Natural killer cell (primary cell): ENCODE data around the gene RAB20. TPM values are rescaled to one million over a fixed set of nuclear protein-coding genes. Genes with fewer than 3 reads are reported as not detected.
"Not testable (repeated sequence)": the region's sequence is repeated elsewhere in the genome, so short reads cannot be mapped to it uniquely, and the experiment has no call there.

ENCODE experiments used
- ATAC-seq, 3 donors: fragments of 150-1000 bp in 2 of 3; fragments of 200-7000 bp in 1 of 3; cut with Tn5 transposase; 1 replicate in 1 of 3; 2 replicates in 2 of 3; pipeline ENCODE4 v1.10.0; 2021; ENCODE audit warnings: mild to moderate bottlenecking in 2 of 3, moderate library complexity in 2 of 3
- DNase-seq, 2 donors: peaks; one replicate each; pipeline versions ENCODE4 v3.0.0 to v3.0.0-alpha.2; 2013 to 2021; ENCODE audit warnings: mixed read lengths in 1 of 2
- H3K27ac ChIP-seq: one replicate; pipeline ENCODE4 v1.5.1; 2013; ENCODE audit warnings: mild to moderate bottlenecking, low read length
- H3K27me3 ChIP-seq: one replicate; pipeline ENCODE4 v1.6.1; 2013; ENCODE audit warnings: low read length; ENCODE audit not compliant: control insufficient read depth, insufficient read depth
- H3K36me3 ChIP-seq: one replicate; pipeline ENCODE4 v1.6.1; 2013; ENCODE audit warnings: low read length; ENCODE audit not compliant: control insufficient read depth, insufficient read depth
- H3K4me1 ChIP-seq: one replicate; pipeline ENCODE4 v1.6.1; 2013; ENCODE audit warnings: low read length; ENCODE audit not compliant: control insufficient read depth, insufficient read depth
- H3K4me3 ChIP-seq: one replicate; pipeline ENCODE4 v1.5.1; 2013; ENCODE audit warnings: low read length
- H3K9me3 ChIP-seq: one replicate; pipeline ENCODE4 v1.6.1; 2013; ENCODE audit warnings: low read length; ENCODE audit not compliant: control insufficient read depth, insufficient read depth
- H3K27ac Mint-ChIP-seq, 2 donors: one replicate each; pipeline ENCODE4 v1.8.0; 2022; ENCODE audit warnings: mild to moderate bottlenecking in 2 of 2, mixed read lengths in 2 of 2, moderate library complexity in 1 of 2
- H3K27me3 Mint-ChIP-seq, 2 donors: one replicate each; pipeline ENCODE4 v1.8.0; 2022; ENCODE audit warnings: low read depth in 2 of 2, mixed read lengths in 2 of 2
- H3K36me3 Mint-ChIP-seq: one replicate; pipeline ENCODE4 v1.8.0; 2022; ENCODE audit warnings: mixed read lengths
- H3K4me1 Mint-ChIP-seq, 2 donors: one replicate each; pipeline ENCODE4 v1.8.0; 2022; ENCODE audit warnings: mixed read lengths in 2 of 2
- H3K4me3 Mint-ChIP-seq: one replicate; pipeline ENCODE4 v1.8.0; 2022; ENCODE audit warnings: mild to moderate bottlenecking, moderate library complexity, mixed read lengths
- H3K9me3 Mint-ChIP-seq, 2 donors: one replicate each; pipeline ENCODE4 v1.8.0; 2022; ENCODE audit warnings: mixed read lengths in 2 of 2
- WGBS: methylation state at CpG from one replicate; pipeline ENCODE4 v1.1.7; 2013; ENCODE audit warnings: missing lambda C conversion rate; ENCODE audit not compliant: insufficient coverage; 5-methylcytosine and 5-hydroxymethylcytosine counted together
- intact Hi-C: fragments of 100-400 bp; cut with micrococcal nuclease; formaldehyde crosslinking; loops from one replicate; pipeline ENCODE4 v1.14.2; 2022
- total RNA-seq, 4 donors: library from RNA; stranded (reverse); fragments of 120-200 nt in 1 of 4; gene quantifications; one replicate each; pipeline versions ENCODE4 v1.2.3 to v1.2.4, GENCODE V29; 2013 to 2022
- TF ChIP-seq, protein P1 (sequence below): fragments of 200-600 bp; IDR thresholded peaks from one replicate; pipeline ENCODE4 v1.8.0; 2022; ENCODE audit warnings: antibody characterized with exemption

The RAB20 gene
- total RNA-seq, 3 donors from 2014 or later (not counting 1 experiment from before 2014, with no cell fraction given), result 1.0 to 3.3 (median 1.2) TPM

DNA sequence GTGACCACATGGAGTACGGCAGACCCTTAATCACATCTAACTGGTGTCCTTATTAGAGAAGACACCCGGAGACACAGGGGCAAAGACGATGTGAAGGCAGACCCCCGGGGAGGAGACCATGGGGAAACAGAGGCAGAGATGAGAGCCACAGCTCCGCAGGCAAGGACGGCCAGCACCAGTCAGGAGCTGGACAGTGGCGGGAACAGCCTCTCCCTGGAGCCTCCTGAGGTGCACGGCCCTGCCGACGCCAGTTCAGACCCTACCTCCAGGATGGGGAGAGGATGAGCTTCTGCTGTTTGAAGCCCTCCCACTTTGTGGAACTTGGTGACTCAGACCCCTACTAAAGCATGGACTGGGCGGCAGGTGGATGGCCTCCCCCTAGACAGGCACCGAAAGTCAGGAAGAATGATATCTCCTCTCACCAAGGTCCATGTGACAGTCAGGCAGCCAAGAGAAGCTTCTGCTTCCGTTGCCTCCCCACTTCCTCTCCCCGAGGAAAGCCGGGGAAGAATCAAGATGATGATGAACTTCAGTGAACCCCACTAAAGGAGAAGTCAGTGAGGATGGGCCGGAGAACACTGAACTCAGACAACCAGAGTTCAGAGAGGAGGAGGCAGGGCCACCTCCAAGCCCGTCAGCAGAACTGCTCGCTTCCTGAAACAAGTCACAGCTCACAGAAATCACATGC, 25.4 kb downstream of the RAB20 start:
- ATAC-seq (peak; percentile 42 to 76 (median 46)), DNase-seq (no peak)
- TF ChIP-seq, protein P1, sequence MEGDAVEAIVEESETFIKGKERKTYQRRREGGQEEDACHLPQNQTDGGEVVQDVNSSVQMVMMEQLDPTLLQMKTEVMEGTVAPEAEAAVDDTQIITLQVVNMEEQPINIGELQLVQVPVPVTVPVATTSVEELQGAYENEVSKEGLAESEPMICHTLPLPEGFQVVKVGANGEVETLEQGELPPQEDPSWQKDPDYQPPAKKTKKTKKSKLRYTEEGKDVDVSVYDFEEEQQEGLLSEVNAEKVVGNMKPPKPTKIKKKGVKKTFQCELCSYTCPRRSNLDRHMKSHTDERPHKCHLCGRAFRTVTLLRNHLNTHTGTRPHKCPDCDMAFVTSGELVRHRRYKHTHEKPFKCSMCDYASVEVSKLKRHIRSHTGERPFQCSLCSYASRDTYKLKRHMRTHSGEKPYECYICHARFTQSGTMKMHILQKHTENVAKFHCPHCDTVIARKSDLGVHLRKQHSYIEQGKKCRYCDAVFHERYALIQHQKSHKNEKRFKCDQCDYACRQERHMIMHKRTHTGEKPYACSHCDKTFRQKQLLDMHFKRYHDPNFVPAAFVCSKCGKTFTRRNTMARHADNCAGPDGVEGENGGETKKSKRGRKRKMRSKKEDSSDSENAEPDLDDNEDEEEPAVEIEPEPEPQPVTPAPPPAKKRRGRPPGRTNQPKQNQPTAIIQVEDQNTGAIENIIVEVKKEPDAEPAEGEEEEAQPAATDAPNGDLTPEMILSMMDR, result no peak
- Histone ChIP-seq H3K9me3 (no peaks in the 10 kb centered on the region), H3K27ac (no peak overlapping the region), H3K27me3 (no peaks in the 10 kb centered on the region), H3K4me1 (peaks cover 16% of the 10 kb centered on the region), H3K4me3 (no peak overlapping the region), H3K36me3 (no peaks in the 10 kb centered on the region)
- Mint-ChIP-seq H3K27me3 (no peaks in the 10 kb centered on the region), H3K4me3 (no peak overlapping the region), H3K36me3 (no peaks in the 10 kb centered on the region), H3K4me1 (no peaks in the 10 kb centered on the region), H3K9me3 (no peaks in the 10 kb centered on the region), H3K27ac (no peak overlapping the region)
- intact Hi-C loops, result no loop called here
- WGBS, result 61% methylated on average over 16 of the region's 18 CpGs

DNA sequence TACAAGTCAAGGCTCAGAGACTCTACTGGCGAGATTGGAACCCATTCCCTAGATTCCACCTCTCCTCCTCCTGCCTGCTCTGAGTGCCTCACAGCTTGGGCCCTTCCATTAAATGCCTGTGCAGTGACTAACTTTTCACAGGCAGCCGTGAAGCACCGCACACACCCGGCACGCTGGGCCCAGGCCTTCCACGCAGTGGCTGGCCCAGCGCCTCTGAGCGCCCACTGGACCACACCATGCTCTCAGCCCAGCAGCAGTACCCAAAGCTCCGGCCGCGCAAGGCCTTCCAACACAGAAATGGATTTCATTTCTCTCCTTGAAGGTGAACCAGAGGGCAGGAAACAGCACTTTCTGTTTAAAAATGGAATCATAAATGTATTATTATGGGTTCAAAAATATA, 26.0 kb downstream of the RAB20 start:
- H3K4me3 Mint-ChIP-seq, result no peak overlapping the region
- no peaks in the 10 kb centered on the region for H3K4me1 Mint-ChIP-seq
- Histone ChIP-seq H3K27ac (no peak overlapping the region), H3K27me3 (no peaks in the 10 kb centered on the region), H3K36me3 (no peaks in the 10 kb centered on the region), H3K4me3 (no peak overlapping the region), H3K9me3 (no peaks in the 10 kb centered on the region), H3K4me1 (peaks cover 16% of the 10 kb centered on the region)
- no peak overlapping the region for H3K27ac Mint-ChIP-seq
- ATAC-seq (no peak), DNase-seq (no peak)
- TF ChIP-seq, protein P1, result no peak
- 93% methylated on average over 11 of the region's 11 CpGs for WGBS
- H3K27me3 Mint-ChIP-seq, result no peaks in the 10 kb centered on the region
- intact Hi-C loops, result no loop called here
- H3K9me3 Mint-ChIP-seq, result no peaks in the 10 kb centered on the region
- H3K36me3 Mint-ChIP-seq, result no peaks in the 10 kb centered on the region

DNA sequence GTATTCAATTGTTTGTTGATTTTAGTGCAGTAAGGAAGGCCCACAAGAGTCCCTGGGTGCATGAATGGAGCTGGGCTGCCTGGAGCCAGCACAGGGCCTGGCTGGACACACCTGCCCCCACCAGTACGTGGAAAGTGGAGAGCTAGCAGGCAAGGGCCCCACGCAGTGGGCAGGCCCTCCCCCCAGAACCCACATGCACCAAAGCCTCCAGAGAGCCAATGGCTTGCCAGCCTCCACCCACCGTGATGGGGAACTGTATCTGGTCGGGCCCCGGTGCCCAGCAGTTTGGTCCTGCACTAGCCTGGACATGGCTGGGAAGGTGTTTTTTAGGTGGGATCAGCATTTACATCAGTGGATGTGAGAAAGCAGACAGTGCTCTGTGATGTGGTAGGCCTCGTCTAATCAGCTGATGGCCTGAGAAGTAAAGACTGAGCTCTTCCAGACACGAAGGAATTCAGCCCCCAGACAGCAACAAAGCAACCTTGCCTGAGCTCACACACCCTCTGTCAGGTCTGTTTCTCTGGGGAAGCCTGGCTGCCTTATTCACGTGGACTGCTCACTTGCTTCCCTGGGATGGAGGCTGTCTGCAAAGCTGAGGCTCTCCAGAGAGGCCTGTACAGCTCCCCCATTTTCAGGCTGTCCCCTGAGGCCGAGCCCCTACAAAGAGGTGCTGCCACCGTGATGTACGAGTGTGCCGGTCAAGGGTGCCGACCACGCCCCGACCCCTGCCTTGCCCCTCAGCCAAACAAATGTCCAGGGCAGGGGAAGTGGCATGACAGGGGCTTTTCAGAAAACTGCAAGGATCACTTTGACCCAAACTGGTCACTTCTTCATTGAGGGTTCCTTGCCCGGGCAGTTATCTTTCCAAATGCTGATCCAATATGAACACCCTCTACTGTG, 27.5 kb downstream of the RAB20 start:
- no peaks in the 10 kb centered on the region for H3K27me3 Mint-ChIP-seq
- Histone ChIP-seq H3K9me3 (no peaks in the 10 kb centered on the region), H3K27ac (no peak overlapping the region), H3K4me3 (no peak overlapping the region), H3K36me3 (no peaks in the 10 kb centered on the region), H3K27me3 (no peaks in the 10 kb centered on the region), H3K4me1 (peaks cover 16% of the 10 kb centered on the region)
- DNase-seq (no peak), ATAC-seq (no peak)
- intact Hi-C loops, result no loop called here
- no peaks in the 10 kb centered on the region for H3K9me3 Mint-ChIP-seq
- H3K27ac Mint-ChIP-seq, result no peak overlapping the region
- TF ChIP-seq, protein P1, result no peak
- H3K4me1 Mint-ChIP-seq, result no peaks in the 10 kb centered on the region
- WGBS, result 86% methylated on average over 16 of the region's 16 CpGs
- no peak overlapping the region for H3K4me3 Mint-ChIP-seq
- H3K36me3 Mint-ChIP-seq, result no peaks in the 10 kb centered on the region

DNA sequence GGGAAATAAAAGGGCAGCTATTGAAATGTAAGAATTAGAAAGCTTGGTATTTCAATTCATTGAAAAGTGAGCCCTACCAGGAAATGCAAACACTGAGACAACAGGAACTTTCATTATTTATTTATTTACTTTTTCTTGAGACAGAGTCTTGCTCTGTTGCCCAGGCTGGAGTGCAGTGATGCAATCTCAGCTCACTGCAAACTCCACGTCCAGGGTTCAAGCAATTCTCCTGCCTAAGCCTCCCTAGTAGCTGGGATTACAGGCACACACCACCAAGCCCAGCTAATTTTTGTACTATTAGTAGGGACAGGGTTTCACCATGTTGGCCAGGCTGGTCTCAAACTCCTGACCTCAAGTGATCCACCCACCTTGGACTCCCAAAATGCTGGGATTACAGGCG, 29.3 kb downstream of the RAB20 start:
- H3K9me3 ChIP-seq, H3K27ac Mint-ChIP-seq, H3K27ac ChIP-seq, DNase-seq, H3K27me3 ChIP-seq, H3K4me1 Mint-ChIP-seq, H3K4me3 Mint-ChIP-seq, H3K4me3 ChIP-seq, ATAC-seq, H3K9me3 Mint-ChIP-seq, intact Hi-C loops, H3K4me1 ChIP-seq, H3K27me3 Mint-ChIP-seq, H3K36me3 Mint-ChIP-seq, H3K36me3 ChIP-seq: not testable (repeated sequence)
- WGBS, result 77% methylated on average over 2 of the region's 2 CpGs
